Endothelial cell of umbilical vein (primary cell): ENCODE results near the gene GBP3.

Experiments
- EZH2 ChIP-seq: IDR thresholded peaks from 2 replicates; pipeline ENCODE4 v1.6.1; 2012; ENCODE audit warnings: borderline replicate concordance, low read depth, mild to moderate bottlenecking, moderate library complexity, low read length, inconsistent platforms; ENCODE audit not compliant: severe bottlenecking
- FOS ChIP-seq: IDR thresholded peaks from 2 replicates; pipeline ENCODE4 v1.6.1; 2011; ENCODE audit warnings: mild to moderate bottlenecking, low read length, moderate library complexity, borderline replicate concordance; ENCODE audit not compliant: insufficient read depth
- POLR2A ChIP-seq: IDR thresholded peaks from 2 replicates; pipeline ENCODE4 v1.6.1; 2012; ENCODE audit warnings: low read depth, mild to moderate bottlenecking, control low read depth, low read length
- POLR2AphosphoS5 ChIP-seq: IDR thresholded peaks from 2 replicates; pipeline ENCODE4 v1.6.1; 2012; ENCODE audit warnings: low read depth, mild to moderate bottlenecking, control low read depth, low read length, moderate library complexity; ENCODE audit not compliant: insufficient read depth
- TF ChIP-seq, protein P1 (sequence below), 2 donors: IDR thresholded peaks; 1 replicate in 1 of 2; 2 replicates in 1 of 2; pipeline ENCODE4 v1.5.1; 2011; ENCODE audit warnings: low read length in 2 of 2, mild to moderate bottlenecking in 2 of 2, moderate library complexity in 2 of 2, control low read depth in 1 of 2, inconsistent platforms in 1 of 2, low read depth in 1 of 2; ENCODE audit not compliant: insufficient read depth in 1 of 2; ENCODE audit errors: extremely low read depth in 1 of 2
- TF ChIP-seq, protein P2 (sequence below): IDR thresholded peaks from 2 replicates; pipeline ENCODE4 v1.6.1; 2011; ENCODE audit not compliant: insufficient read depth, insufficient read length

DNA sequence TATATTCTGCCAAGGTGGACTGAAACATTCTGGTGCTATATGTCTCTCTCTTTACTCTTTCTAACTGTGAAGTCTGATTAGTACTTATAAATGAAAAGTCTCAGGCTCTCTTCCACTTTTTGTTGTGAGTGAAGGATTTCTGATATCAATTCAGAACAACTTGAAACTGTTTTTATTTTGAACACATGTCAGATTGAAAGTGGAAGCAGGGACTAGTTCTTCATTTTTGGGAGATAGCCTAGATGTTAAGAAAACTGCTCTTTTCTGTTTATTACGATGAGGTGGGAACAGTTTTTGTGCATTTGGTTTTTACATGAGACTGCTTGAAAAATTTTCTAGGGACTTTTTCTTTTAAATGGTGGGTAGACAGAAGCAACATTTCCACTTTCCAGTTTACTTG lies 14.5 kb upstream of the GBP3 start:
- TF ChIP-seq, protein P1, sequence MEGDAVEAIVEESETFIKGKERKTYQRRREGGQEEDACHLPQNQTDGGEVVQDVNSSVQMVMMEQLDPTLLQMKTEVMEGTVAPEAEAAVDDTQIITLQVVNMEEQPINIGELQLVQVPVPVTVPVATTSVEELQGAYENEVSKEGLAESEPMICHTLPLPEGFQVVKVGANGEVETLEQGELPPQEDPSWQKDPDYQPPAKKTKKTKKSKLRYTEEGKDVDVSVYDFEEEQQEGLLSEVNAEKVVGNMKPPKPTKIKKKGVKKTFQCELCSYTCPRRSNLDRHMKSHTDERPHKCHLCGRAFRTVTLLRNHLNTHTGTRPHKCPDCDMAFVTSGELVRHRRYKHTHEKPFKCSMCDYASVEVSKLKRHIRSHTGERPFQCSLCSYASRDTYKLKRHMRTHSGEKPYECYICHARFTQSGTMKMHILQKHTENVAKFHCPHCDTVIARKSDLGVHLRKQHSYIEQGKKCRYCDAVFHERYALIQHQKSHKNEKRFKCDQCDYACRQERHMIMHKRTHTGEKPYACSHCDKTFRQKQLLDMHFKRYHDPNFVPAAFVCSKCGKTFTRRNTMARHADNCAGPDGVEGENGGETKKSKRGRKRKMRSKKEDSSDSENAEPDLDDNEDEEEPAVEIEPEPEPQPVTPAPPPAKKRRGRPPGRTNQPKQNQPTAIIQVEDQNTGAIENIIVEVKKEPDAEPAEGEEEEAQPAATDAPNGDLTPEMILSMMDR (IDR thresholded peaks at IDR 0.05; ENCODE audit: extremely low read depth in 1 of 2, insufficient read depth in 1 of 2, low read depth in 1 of 2, low read length in 2 of 2), result no peak
- TF ChIP-seq POLR2AphosphoS5, result no peak
- TF ChIP-seq POLR2A, result no peak
- TF ChIP-seq, protein P2, sequence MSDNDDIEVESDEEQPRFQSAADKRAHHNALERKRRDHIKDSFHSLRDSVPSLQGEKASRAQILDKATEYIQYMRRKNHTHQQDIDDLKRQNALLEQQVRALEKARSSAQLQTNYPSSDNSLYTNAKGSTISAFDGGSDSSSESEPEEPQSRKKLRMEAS, result no peak
- TF ChIP-seq EZH2, result no peak
- TF ChIP-seq FOS, result no peak
